GM12874 (cell line): ENCODE results near the gene LTA4H.

Experiments used
- CTCF ChIP-seq: IDR thresholded peaks from 2 replicates; pipeline ENCODE4 v1.5.1; 2011; ENCODE audit warnings: low read depth, mild to moderate bottlenecking, control low read depth, low read length, moderate library complexity; ENCODE audit not compliant: insufficient read depth

LTA4H gene

GRCh38 chr12:95978774-95979173 is 56.6 kb downstream of the LTA4H start:
- no peak for TF ChIP-seq CTCF

- TF ChIP-seq CTCF: no peak
These were observed 57.0 kb downstream of the LTA4H start for GRCh38 chr12:95978351-95978750.

- no peak for TF ChIP-seq CTCF
These were observed 57.6 kb downstream of the LTA4H start for GRCh38 chr12:95977764-95978305.

GRCh38 chr12:95976416-95976832 is 59.0 kb downstream of the LTA4H start:
- TF ChIP-seq CTCF: no peak

GRCh38 chr12:95975491-95975890 is 59.9 kb downstream of the LTA4H start:
- TF ChIP-seq CTCF: no peak

- TF ChIP-seq CTCF: no peak
These were observed 61.0 kb downstream of the LTA4H start for GRCh38 chr12:95974358-95974757.

- no peak for TF ChIP-seq CTCF
These were observed 62.4 kb downstream of the LTA4H start for GRCh38 chr12:95972832-95973456.
